HUES64 (cell line): ENCODE data around the gene RFTN1.

Source experiments
- H3K27ac ChIP-seq: 2 replicates; pipeline ENCODE4 v1.7.0; 2013; ENCODE audit warnings: low read depth, low read length, inconsistent platforms
- H3K27me3 ChIP-seq: 2 replicates; pipeline ENCODE4 v1.6.1; 2013; ENCODE audit warnings: mild to moderate bottlenecking, low read length; ENCODE audit not compliant: insufficient read depth
- H3K36me3 ChIP-seq: 2 replicates; pipeline ENCODE4 v1.6.1; 2013; ENCODE audit warnings: mild to moderate bottlenecking, low read length; ENCODE audit not compliant: insufficient read depth
- H3K4me1 ChIP-seq: 2 replicates; pipeline ENCODE4 v1.6.1; 2013; ENCODE audit warnings: mild to moderate bottlenecking, low read length, moderate library complexity; ENCODE audit not compliant: insufficient read depth
- H3K4me3 ChIP-seq: 2 replicates; pipeline ENCODE4 v1.5.1; 2013; ENCODE audit warnings: mild to moderate bottlenecking, low read length, moderate library complexity
- H3K9ac ChIP-seq: 2 replicates; pipeline ENCODE4 v1.6.1; 2013; ENCODE audit warnings: mild to moderate bottlenecking, low read depth, low read length
- H3K9me3 ChIP-seq: 2 replicates; pipeline ENCODE4 v1.6.1; 2013; ENCODE audit warnings: low read depth, low read length; ENCODE audit not compliant: insufficient read depth
- WGBS: fragments of 150-250, 120-280 bp; methylation state at CpG from one replicate; pipeline ENCODE4 v1.1.7; 2013; ENCODE audit warnings: missing lambda C conversion rate; 5-methylcytosine and 5-hydroxymethylcytosine counted together

Gene RFTN1

DNA sequence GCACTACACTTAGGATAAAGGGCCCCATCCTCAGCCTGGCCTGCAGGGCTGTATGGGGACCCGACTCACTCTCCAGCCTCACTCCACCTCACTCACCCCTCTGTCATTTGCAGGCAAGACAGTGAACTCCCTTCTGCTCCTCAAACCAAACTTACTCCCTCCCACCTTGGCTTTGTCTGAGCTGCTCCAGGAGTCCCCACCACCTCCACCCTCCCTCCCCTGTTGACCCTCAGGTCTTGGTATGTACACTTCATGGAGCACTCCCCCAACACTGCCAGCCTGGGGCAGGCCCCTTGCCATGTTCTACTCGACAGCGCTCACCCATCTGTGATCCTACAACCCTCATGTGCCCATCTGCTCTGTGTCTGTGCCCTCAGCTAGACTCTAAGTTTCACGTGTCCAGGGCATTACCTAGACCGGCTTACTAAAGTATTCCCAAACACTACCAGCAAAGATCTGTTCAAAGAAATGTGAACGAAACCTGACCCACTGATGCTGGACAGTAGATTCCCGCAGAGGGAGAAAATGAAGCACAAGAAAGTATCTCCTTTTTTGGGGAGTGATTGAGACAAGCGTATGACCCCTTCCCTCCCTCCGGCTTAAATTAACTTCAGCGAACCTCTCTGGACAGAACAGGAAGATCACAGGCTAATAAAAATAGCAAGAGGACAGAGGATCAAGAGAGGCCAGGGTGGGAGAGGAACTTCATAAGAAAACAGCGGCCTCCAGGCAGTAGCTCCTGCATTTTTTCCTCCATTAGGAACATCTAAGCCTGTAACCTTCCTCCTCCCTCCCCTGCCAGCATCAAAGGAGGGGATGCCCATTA lies 113.2 kb downstream of the RFTN1 start:
- Histone ChIP-seq H3K4me3 (no peak overlapping the region), H3K9me3 (no peaks in the 10 kb centered on the region), H3K4me1 (0 out of 2 replicates have a peak, but pooled peaks cover 10% of the 10 kb centered on the region), H3K27me3 (no peaks in the 10 kb centered on the region), H3K27ac (no peak overlapping the region), H3K9ac (no peak overlapping the region), H3K36me3 (no peaks in the 10 kb centered on the region)
- WGBS: 90% methylated on average over 11 of the region's 11 CpGs

DNA sequence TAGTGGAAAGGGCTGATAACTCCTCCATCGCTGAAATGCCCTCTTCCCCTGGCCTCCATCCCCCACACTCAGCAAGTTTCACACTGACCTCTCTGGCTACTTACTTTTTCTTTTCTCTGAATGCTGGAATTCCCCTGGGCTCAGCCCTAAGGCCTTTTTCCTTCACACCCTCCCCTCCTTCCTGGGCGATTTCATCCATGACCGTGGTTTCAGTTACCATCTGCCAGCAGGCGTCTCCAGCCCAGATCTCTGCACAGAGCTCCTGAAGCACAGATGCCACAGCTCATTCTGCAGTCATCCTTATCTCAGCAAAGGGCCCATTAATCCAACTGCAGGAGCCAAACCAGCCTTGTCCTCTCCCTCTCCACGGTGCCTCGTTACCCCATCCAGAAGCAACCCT lies 114.0 kb downstream of the RFTN1 start:
- Histone ChIP-seq H3K4me3 (no peak overlapping the region), H3K27ac (no peak overlapping the region), H3K9ac (no peak overlapping the region), H3K4me1 (0 out of 2 replicates have a peak, but pooled peaks cover 10% of the 10 kb centered on the region), H3K9me3 (no peaks in the 10 kb centered on the region), H3K36me3 (no peaks in the 10 kb centered on the region), H3K27me3 (no peaks in the 10 kb centered on the region)
- 38% methylated on average over 6 of the region's 6 CpGs for WGBS

DNA sequence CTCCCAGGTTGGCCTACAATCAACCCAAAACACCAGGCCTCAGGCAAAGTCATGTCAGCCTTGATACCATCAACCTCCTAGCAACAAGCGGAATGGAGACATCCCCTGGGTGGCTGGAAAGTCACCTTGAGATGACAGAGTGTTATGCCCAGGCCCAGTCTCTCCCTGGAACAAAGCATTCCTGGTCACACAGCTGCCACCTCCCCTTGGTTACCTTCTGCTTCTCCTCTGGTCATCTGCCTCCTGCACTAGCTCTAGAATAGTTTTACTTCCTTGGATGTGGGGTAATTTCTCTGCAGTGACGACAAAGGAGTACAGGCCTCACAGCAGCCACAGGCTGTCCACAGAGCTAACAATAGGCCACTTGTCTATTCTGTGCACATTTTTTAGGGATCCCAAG lies 114.9 kb downstream of the RFTN1 start:
- H3K9ac ChIP-seq: no peak overlapping the region
- H3K4me3 ChIP-seq: no peak overlapping the region
- H3K27me3 ChIP-seq: no peaks in the 10 kb centered on the region
- no peaks in the 10 kb centered on the region for H3K9me3 ChIP-seq
- H3K27ac ChIP-seq: no peak overlapping the region
- H3K4me1 ChIP-seq: 0 out of 2 replicates have a peak, but pooled peaks cover 10% of the 10 kb centered on the region
- no peaks in the 10 kb centered on the region for H3K36me3 ChIP-seq
- 69% methylated on average over 2 of the region's 2 CpGs for WGBS

DNA sequence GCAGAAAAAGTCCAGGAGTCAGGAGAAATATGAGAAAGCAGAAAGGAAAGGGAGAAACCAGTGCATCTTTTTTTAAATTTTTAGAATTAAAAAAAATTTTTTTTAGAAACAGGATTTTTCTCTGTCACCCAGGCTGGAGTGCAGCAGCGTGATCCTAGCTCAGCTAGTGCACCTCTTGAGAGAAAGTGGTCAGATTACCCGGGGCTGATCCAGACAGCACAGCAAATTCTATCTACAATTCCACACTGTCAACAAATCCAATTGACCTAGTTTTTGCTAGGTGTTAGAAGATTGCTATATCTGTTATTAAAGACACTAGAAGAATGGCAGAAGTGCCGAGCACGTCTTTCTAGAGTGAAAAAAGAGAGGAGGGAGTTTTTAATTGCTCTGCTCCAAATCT lies 117.3 kb downstream of the RFTN1 start:
- H3K9me3 ChIP-seq: no peaks in the 10 kb centered on the region
- H3K4me3 ChIP-seq: no peak overlapping the region
- no peaks in the 10 kb centered on the region for H3K36me3 ChIP-seq
- H3K9ac ChIP-seq: no peak overlapping the region
- no peaks in the 10 kb centered on the region for H3K27me3 ChIP-seq
- H3K27ac ChIP-seq: no peak overlapping the region
- H3K4me1 ChIP-seq: 0 out of 2 replicates have a peak, but pooled peaks cover 10% of the 10 kb centered on the region
- 92% methylated on average over 4 of the region's 4 CpGs for WGBS

DNA sequence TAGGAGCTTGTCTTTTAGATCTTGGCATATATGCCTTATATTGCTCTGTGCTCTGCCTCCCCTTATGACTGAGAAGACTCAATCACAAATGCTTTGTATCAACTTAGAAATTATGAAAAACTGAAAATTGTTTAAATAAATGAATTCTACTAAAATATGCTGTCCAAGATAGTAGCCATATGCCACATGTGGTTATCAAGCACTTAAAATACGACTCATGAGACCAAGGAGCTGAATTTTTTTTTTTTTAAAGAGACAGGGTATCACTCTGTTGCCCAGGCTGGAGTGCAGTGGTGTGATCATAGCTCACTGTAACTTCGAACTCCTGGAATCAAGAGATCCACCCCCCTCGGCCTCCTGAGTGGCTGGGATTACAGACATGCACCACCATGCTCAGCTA lies 118.3 kb downstream of the RFTN1 start:
- Histone ChIP-seq H3K36me3 (no peaks in the 10 kb centered on the region), H3K27ac (no peak overlapping the region), H3K27me3 (no peaks in the 10 kb centered on the region), H3K4me3 (no peak overlapping the region), H3K9ac (no peak overlapping the region), H3K9me3 (no peaks in the 10 kb centered on the region), H3K4me1 (0 out of 2 replicates have a peak, but pooled peaks cover 10% of the 10 kb centered on the region)
- WGBS: 87% methylated on average over 3 of the region's 3 CpGs

DNA sequence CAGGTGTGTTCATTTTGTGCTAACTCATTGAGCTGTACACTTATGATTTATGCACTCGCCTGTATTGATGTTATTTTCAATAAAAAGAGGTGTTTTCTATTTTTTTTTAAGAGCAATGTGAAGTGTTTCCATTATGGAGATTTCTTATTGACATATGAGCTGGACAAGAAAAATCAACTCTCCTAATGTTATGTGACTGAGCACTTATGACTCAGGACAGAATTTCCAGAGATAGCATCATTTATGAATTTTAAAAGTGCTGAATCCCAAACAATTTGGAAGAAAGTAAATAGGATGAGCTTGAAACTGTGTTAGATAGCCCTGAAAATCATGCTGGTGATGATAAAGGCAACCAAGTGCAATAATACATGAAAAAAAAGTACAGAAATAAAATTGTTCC lies 118.9 kb downstream of the RFTN1 start:
- no peaks in the 10 kb centered on the region for H3K9me3 ChIP-seq
- WGBS: 0% methylated on average over 1 of the region's 1 CpG

DNA sequence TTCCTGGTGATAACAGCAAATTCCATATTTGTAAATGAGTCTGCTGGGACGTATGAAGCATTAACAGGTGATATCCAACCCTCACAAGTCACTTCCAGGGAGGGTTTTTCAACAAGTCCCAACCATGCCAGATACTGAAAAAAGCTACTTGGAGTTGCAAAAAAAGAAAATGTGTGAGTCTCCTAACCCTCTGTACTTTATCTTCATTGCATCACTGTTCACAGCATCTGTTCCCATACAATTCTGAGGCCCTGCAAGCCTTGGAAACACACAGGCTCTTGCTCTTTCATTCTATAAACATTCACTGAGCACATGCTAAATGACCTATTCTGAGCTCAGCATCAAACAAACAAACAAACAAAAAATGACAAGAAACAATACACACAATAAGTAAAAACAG lies 120.8 kb downstream of the RFTN1 start:
- no peaks in the 10 kb centered on the region for H3K27me3 ChIP-seq
- H3K9me3 ChIP-seq: no peaks in the 10 kb centered on the region
- no peak overlapping the region for H3K27ac ChIP-seq
- peaks cover 3% of the 10 kb centered on the region; the same call in 1 of the 2 replicates for H3K4me1 ChIP-seq
- H3K9ac ChIP-seq: no peak overlapping the region
- no peaks in the 10 kb centered on the region for H3K36me3 ChIP-seq
- WGBS: 82% methylated on average over 1 of the region's 1 CpG
- no peak overlapping the region for H3K4me3 ChIP-seq

More for the DNA sequence above, 118.9 kb downstream of the RFTN1 start:
- Histone ChIP-seq H3K27ac (no peak overlapping the region), H3K4me3 (no peak overlapping the region), H3K36me3 (no peaks in the 10 kb centered on the region), H3K27me3 (no peaks in the 10 kb centered on the region), H3K9ac (no peak overlapping the region), H3K4me1 (0 out of 2 replicates have a peak, but pooled peaks cover 6% of the 10 kb centered on the region)

DNA sequence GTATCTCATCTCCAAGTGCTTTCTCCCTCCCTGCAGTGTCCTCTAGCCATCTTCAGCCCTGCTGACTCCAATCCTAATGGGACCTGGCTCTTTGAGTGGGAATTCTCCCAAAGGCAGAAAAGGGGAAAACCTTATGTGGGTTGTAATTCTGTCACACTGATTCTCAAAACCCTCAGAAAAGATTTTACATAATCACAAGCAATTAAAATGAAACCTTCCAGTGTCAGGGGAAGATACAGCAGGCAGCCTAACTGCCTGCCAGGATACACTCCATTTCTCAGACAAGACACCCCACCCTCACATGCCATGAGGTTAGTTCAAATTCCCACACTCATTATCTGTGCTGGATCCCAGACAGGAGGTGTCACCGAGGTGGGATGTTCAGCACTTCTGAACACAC lies 121.4 kb downstream of the RFTN1 start:
- WGBS: 92% methylated on average over 1 of the region's 1 CpG
- no peaks in the 10 kb centered on the region for H3K36me3 ChIP-seq
- no peaks in the 10 kb centered on the region for H3K9me3 ChIP-seq
- no peak overlapping the region for H3K9ac ChIP-seq
- H3K4me1 ChIP-seq: peaks cover 3% of the 10 kb centered on the region; the same call in 1 of the 2 replicates
- H3K4me3 ChIP-seq: no peak overlapping the region
- no peaks in the 10 kb centered on the region for H3K27me3 ChIP-seq
- H3K27ac ChIP-seq: no peak overlapping the region

DNA sequence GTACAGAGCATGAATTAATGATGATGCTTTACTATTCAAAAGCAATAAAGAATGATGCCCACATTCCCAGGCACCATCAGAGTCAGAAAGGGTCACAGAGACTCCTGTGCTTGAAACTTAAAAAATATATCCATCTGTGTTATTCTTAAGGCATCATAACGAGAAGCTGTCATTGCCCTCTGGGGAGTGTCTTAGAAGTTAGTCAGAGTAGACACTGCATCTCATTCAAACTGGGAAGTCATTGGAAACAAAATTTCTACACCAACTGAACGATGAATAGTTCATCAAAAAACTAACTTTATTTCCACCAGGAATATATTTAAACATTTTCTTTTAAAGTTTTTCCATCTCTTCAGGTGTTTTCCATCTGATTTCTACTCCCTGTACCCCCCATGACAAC lies 122.9 kb downstream of the RFTN1 start:
- no peak overlapping the region for H3K27ac ChIP-seq
- 94% methylated on average over 2 of the region's 2 CpGs for WGBS
- H3K36me3 ChIP-seq: no peaks in the 10 kb centered on the region
- H3K4me1 ChIP-seq: peaks cover 3% of the 10 kb centered on the region; the same call in 1 of the 2 replicates
- no peak overlapping the region for H3K4me3 ChIP-seq
- no peak overlapping the region for H3K9ac ChIP-seq
- H3K27me3 ChIP-seq: no peaks in the 10 kb centered on the region
- H3K9me3 ChIP-seq: no peaks in the 10 kb centered on the region

DNA sequence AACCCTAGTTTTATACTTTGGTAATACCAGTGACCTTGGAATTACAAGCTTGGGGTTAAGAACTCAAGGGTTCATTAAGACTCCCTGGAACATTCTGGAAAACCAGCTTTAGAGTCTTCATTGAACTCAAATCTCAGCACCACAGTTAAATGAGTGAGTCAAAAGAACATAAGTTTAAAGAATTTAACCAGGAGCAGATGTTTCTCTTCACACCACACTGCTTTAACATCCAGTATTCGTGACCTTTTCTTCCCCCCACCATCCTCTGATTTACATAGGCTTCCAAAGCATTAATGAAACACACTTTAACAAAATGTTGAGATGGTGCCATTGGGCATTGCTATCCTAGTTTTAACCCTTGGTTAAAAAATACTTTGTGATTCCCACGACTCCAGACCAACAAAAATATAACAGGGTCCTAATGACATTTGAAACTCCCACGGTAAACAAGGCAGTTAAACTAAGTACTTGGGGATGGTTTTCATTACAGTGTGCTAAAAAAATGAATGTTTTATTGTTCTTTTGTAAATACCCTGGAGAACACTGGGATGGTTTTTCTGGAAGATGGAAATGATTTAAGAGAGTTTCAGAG lies 124.6 kb downstream of the RFTN1 start:
- Histone ChIP-seq H3K27me3 (no peaks in the 10 kb centered on the region), H3K27ac (no peak overlapping the region), H3K4me1 (peaks cover 3% of the 10 kb centered on the region; the same call in 1 of the 2 replicates), H3K9ac (no peak overlapping the region), H3K9me3 (no peaks in the 10 kb centered on the region), H3K36me3 (no peaks in the 10 kb centered on the region), H3K4me3 (no peak overlapping the region)
- WGBS: 95% methylated on average over 3 of the region's 3 CpGs

DNA sequence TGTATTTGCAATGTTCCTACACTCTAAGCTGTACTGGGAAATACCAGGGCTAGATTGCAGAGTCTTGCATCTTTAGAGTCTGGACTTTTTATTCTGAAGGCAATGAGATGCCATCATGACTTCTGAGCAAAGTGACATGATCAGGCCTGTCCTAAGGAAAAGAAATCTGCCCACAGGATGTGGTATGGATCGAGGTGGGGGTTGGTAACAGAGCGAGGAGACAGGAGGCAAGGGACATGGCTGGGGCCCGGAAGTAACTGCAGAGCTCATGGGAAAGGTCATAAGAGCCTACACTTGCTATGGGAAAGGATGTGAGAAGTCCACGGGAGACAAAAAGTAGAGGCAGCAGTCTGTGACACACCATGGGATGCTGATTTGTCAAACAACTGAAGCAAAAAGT lies 126.9 kb downstream of the RFTN1 start:
- Histone ChIP-seq H3K9ac (no peak overlapping the region), H3K36me3 (no peaks in the 10 kb centered on the region), H3K4me3 (no peak overlapping the region), H3K27me3 (no peaks in the 10 kb centered on the region), H3K4me1 (peaks cover 3% of the 10 kb centered on the region; the same call in 1 of the 2 replicates), H3K27ac (no peak overlapping the region), H3K9me3 (no peaks in the 10 kb centered on the region)
- 89% methylated on average over 4 of the region's 4 CpGs for whole genome bisulfite sequencing
